ENCODE measurements around the gene MSH2. TPM values are rescaled to one million over a fixed set of nuclear protein-coding genes. Genes with fewer than 3 reads are reported as not detected.
"Not testable (repeated sequence)": the region's sequence is repeated elsewhere in the genome, so short reads cannot be mapped to it uniquely, and the experiment has no call there.

The MSH2 gene
- total and polyA plus RNA-seq, 2 of the 13 experiments (the other 11 are each of a cell fraction or from before 2014, with no cell fraction given): 19.9 to 76.3 TPM

GRCh38 chr2:47406649-47407330 lies 3.8 kb downstream of the MSH2 start:
- ATAC-seq; in situ Hi-C loops (cut with HindIII; ENCODE audit: extremely low pct_ligation_motif_present, low pct_unique_long_range_greater_than_20kb); H2AFZ ChIP-seq (ENCODE audit: low read length); H3K27me3 ChIP-seq (ENCODE audit: control insufficient read depth in 1 of 2, insufficient read depth in 2 of 2, low read length in 2 of 2); DNase-seq (ENCODE audit: low spot score); FAIRE-seq; CTCF ChIA-PET (ENCODE audit: low intra/inter-chr PET ratio, low total read pairs); H3K27ac ChIP-seq (ENCODE audit: extremely low read length, insufficient read depth, low read length); H3K9me3 ChIP-seq (ENCODE audit: low read length); H3K4me3 ChIP-seq (replicated peaks in 1 of 3; ENCODE audit: insufficient read depth in 1 of 3, low read depth in 2 of 3, low read length in 3 of 3); intact Hi-C loops (cut with micrococcal nuclease; ENCODE audit: unreplicated experiment); H3K9ac ChIP-seq (ENCODE audit: insufficient read depth, low read depth, low read length); H4K20me1 ChIP-seq (ENCODE audit: insufficient read depth, low read length); H3K4me2 ChIP-seq (ENCODE audit: low read depth, low read length): not testable (repeated sequence)
- TF ChIP-seq, protein P1, sequence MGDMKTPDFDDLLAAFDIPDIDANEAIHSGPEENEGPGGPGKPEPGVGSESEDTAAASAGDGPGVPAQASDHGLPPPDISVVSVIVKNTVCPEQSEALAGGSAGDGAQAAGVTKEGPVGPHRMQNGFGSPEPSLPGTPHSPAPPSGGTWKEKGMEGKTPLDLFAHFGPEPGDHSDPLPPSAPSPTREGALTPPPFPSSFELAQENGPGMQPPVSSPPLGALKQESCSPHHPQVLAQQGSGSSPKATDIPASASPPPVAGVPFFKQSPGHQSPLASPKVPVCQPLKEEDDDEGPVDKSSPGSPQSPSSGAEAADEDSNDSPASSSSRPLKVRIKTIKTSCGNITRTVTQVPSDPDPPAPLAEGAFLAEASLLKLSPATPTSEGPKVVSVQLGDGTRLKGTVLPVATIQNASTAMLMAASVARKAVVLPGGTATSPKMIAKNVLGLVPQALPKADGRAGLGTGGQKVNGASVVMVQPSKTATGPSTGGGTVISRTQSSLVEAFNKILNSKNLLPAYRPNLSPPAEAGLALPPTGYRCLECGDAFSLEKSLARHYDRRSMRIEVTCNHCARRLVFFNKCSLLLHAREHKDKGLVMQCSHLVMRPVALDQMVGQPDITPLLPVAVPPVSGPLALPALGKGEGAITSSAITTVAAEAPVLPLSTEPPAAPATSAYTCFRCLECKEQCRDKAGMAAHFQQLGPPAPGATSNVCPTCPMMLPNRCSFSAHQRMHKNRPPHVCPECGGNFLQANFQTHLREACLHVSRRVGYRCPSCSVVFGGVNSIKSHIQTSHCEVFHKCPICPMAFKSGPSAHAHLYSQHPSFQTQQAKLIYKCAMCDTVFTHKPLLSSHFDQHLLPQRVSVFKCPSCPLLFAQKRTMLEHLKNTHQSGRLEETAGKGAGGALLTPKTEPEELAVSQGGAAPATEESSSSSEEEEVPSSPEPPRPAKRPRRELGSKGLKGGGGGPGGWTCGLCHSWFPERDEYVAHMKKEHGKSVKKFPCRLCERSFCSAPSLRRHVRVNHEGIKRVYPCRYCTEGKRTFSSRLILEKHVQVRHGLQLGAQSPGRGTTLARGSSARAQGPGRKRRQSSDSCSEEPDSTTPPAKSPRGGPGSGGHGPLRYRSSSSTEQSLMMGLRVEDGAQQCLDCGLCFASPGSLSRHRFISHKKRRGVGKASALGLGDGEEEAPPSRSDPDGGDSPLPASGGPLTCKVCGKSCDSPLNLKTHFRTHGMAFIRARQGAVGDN (CRISPR knock-in tag; IDR thresholded peaks at IDR 0.05): 0 out of 2 replicates have a peak, but pooled peaks have one; percentile 26
- peak; percentile 97; the same call in 1 of the 2 replicates for TF ChIP-seq ZNF841 (CRISPR knock-in tag; IDR thresholded peaks at IDR 0.05; ENCODE audit: borderline replicate concordance)
- peaks cover 4 to 31% of the 10 kb centered on the region in 2 experiments for H3K36me3 ChIP-seq (replicated peaks in 1 of 2; ENCODE audit: control insufficient read depth in 1 of 2, insufficient read depth in 2 of 2, low read length in 2 of 2)
- peaks cover 52% of the 10 kb centered on the region for H3K79me2 ChIP-seq (ENCODE audit: insufficient read depth, low read length)
- 97% methylated on average over 3 of the region's 3 CpGs for WGBS (ENCODE audit: low lambda C conversion rate)
- POLR2A ChIA-PET: interaction anchor here (1.3 to 1.6 kb wide), 2 partner anchors 62 to 72 kb away, joined by 4 to 5 read pairs; no protein-coding TSS in a partner anchor
- H3K4me1 ChIP-seq (ENCODE audit: insufficient read depth, low read length): peaks cover 49% of the 10 kb centered on the region
- TSS peak; percentile 32 for BruUV-seq (replicated peaks)
